GM21576 (cell line): ENCODE data around the gene COPE.

Source experiments
- ATAC-seq: cut with Tn5 transposase; IDR thresholded peaks from one replicate; pipeline ENCODE4 v1.9.1; 2021; ENCODE audit warnings: mild to moderate bottlenecking, moderate library complexity; ENCODE audit not compliant: unreplicated experiment

COPE gene

GRCh38 chr19:18895038-18895823, 24.0 kb downstream of the COPE start:
- ATAC-seq = no peak

- ATAC-seq = no peak
Observed at GRCh38 chr19:18894254-18895037, 24.7 kb downstream of the COPE start.

GRCh38 chr19:18893587-18894253, 25.5 kb downstream of the COPE start:
- no peak for ATAC-seq

GRCh38 chr19:18889949-18890745, 29.0 kb downstream of the COPE start:
- no peak for ATAC-seq

DNA sequence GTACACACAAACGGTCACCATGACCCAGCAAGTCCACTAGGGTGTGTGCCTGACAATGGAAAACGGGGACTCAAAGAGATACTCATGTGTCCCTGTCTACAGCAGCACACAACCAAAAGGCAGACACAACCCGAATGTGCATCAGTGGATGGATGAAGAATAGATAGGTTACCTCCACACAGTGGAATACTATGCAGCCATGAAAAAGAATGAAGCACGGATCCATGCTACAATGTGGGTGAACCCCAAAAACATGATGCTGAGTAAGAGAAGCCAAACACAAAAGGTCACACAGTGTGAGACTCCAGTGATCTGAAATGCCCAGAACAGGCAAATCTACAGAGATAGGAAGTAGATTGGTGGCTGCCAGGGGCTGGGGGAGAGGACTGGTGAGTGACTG, 32.2 kb downstream of the COPE start:
- no peak for ATAC-seq

- ATAC-seq = no peak
Observed at GRCh38 chr19:18883526-18884304, 35.5 kb downstream of the COPE start.

- ATAC-seq = no peak
Observed at GRCh38 chr19:18881491-18881890, 37.7 kb downstream of the COPE start.

DNA sequence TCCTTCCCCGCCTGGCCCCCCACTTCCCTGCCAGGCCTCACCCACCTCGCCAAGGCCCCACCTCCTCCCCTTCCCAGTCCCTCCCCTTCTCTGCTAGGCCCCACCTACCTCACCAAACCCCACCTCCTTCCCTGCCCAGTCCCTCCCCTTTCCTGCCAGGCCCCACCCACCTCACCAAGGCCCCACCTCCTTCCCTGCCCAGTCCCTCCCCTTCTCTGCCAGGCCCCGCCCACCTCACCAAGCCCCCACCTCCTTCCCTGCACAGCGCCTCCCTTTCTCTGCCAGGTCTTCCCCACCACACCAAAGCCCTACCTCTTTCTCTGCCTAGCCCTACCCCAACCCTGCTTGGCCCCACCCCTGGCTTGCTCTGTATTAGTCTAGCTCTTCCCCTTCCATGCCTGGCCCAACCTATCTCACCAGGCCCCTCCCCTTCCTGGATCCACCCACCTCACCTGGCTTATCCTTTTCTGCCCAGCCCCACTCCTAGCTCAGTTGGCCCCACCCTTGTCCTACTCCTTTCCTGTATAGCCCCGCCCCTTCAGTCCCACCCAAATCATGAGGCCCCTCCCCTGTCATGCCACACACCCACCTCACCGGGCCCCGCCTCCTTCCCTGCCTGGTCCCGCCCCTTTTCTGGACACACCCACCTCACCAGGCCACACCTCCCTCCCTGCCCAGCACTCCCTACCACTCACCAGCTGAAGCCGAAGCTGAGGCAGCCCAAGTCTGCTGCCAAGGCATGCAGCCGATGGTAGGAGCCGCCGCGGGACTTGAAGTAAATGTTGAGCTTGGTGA, 39.4 kb downstream of the COPE start:
- no peak for ATAC-seq

- ATAC-seq = no peak
Observed at GRCh38 chr19:18878858-18879578, 40.2 kb downstream of the COPE start.

DNA sequence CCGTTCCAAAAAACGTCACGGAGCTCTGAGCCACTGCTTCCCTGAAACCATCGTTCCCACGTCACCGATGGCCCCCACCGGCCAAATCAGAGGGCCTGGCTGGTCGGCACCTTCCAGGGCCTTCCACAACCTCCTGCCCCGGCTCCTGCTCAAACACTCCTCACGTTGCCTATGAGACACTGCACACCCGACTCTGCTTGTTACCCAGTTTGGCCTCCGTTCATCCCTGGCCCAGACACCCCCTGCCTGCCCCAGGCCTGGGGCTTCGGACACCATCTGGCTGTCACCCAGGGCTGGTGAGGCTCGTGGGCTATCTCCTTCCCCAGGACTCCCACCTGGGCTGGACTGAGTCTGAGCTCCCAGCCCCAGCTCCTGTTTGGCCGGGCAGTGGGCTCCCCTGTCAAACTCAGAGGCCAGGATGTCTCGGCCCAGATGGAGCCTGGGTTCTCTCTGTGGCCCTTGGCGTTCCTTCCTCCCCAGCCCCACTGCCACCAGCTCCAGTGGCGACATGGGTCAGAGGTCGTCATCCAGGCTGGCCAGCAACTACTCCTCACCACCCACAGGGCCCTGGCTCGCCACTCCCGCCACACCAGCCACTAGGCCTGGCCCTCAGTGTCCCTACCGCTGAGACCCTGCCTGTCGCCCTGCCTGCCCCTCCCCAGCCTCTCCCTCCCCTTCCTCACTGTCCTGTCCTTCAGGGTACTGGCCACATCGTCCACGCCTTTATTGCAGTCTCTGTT, 41.0 kb downstream of the COPE start:
- ATAC-seq = no peak

DNA sequence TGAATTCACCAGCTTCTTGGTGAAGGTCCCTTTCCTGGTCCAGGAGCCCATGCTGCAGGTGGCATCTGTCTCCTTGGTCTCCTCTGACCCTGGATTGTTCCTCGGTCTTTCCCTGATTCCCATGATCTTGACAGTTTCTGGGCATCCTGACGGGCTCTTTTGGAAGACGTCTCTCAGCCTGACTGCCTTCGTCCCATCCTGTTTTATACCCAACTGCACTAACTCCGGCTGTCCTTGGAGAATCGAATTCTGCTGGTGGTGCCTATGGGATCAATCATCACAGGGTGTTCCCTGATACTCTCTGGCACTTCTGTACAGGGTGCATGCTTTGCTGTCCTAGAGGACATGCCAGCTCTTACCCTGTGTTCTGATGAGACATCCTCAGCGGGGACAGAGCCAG, 42.3 kb downstream of the COPE start:
- ATAC-seq = no peak

DNA sequence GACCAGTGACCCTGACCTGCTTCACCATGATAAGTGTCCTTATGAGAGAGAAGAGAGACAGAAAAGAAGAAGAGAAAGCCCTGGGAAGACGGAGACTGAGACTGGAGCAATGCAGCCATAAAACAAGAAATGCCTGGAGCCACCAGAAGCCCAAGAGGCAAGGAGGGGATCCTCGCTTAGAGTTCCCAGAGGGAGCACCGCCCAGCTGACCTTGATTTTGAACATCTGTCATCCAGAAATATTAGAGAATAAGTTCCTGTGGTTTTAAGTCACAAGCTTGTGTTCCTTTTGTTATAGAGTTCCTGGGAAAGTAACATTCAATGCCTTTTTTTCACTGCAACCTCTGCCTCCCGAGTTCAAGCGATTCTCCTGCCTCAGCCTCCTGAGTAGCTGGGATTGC, 43.5 kb downstream of the COPE start:
- no peak for ATAC-seq

GRCh38 chr19:18871543-18871942, 47.6 kb downstream of the COPE start:
- no peak for ATAC-seq

DNA sequence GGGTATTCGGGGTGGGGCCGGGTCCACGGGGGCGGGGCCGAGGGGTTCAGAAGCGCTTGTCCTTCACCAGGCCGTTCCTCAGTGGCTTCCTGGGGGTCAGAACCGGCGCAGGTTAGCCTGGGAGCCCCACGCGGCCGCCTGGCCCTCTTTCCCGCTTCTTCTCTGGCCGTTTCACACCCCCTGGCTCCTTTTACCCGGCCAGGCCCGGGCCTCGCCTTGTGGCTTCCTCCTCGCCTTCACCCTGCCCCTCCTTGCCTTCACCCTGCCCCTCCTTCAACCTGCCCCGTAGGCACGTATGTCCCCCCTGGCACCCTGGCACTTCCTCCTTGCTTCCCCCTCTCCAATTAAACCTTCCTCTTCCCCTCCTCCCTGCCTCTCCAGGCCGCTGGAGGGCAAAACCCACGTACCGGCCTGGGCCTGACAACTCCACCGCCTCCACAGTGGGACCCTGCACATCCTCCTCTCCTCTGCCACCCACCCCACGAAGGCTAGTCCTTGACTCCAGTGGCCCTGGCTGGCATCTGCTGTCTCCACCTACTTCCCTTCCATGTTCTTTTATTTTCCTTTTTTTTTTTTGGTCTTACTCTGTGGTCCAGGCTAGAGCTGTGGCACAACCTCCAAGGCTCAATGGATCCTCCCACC, 48.5 kb downstream of the COPE start:
- ATAC-seq = no peak

- no peak for ATAC-seq
Observed at GRCh38 chr19:18869781-18870530, 49.2 kb downstream of the COPE start.

GRCh38 chr19:18869023-18869618, 50.1 kb downstream of the COPE start:
- ATAC-seq = no peak
